CD4-positive, alpha-beta T cell (primary cell): ENCODE data around the gene UQCC2. TPM values are rescaled to one million over a fixed set of nuclear protein-coding genes. Genes with fewer than 3 reads are reported as not detected.

Experiments
- ATAC-seq: fragments of 200-7000 bp; cut with Tn5 transposase; one replicate; pipeline ENCODE4 v1.10.0; 2022; ENCODE audit warnings: mild to moderate bottlenecking; ENCODE audit not compliant: poor library complexity
- CTCF ChIA-PET: fragments of 350-600 bp; sonication (Branson Sonifier 250); formaldehyde crosslinking; loops from one replicate; lab custom pipeline; 2021; ENCODE audit warnings: antibody characterized with exemption, inconsistent platforms; lab: Charles Lee
- POLR2A ChIA-PET: fragments of 350-600 bp; sonication (Branson Sonifier 250); formaldehyde crosslinking; loops from one replicate; lab custom pipeline; 2021; ENCODE audit warnings: antibody characterized with exemption, inconsistent platforms; lab: Charles Lee
- DNase-seq, 14 experiments: peaks; one replicate each; pipeline ENCODE4 v3.0.0-alpha.2; 2013 to 2020; ENCODE audit warnings: mixed read lengths in 2 of 14
- H3K27ac ChIP-seq, 2 donors: one replicate each; pipeline versions ENCODE4 v1.5.1 to v1.7.0; 2013; ENCODE audit warnings: low read length in 2 of 2, low read depth in 1 of 2, mild to moderate bottlenecking in 1 of 2
- H3K27me3 ChIP-seq, 2 experiments: 1 replicate in 1 of 2; 2 replicates in 1 of 2; pipeline versions ENCODE4 v1.6.1 to v1.7.0; 2013; ENCODE audit warnings: low read length in 2 of 2, control low read depth in 1 of 2, mild to moderate bottlenecking in 1 of 2, moderate library complexity in 1 of 2; ENCODE audit not compliant: insufficient read depth in 2 of 2, control insufficient read depth in 1 of 2
- H3K36me3 ChIP-seq: one replicate; pipeline ENCODE4 v1.6.1; 2013; ENCODE audit warnings: low read length, control low read depth; ENCODE audit not compliant: insufficient read depth
- H3K4me1 ChIP-seq: one replicate; pipeline ENCODE4 v1.6.1; 2013; ENCODE audit warnings: low read length, control low read depth; ENCODE audit not compliant: insufficient read depth
- H3K4me3 ChIP-seq: one replicate; pipeline ENCODE4 v1.5.1; 2013; ENCODE audit warnings: mild to moderate bottlenecking, low read length, moderate library complexity
- H3K9me3 ChIP-seq, 2 experiments: 1 replicate in 1 of 2; 2 replicates in 1 of 2; pipeline versions ENCODE4 v1.6.1 to v1.7.0; 2013; ENCODE audit warnings: low read length in 2 of 2, mild to moderate bottlenecking in 2 of 2, control low read depth in 1 of 2, moderate library complexity in 1 of 2; ENCODE audit not compliant: control insufficient read depth in 1 of 2, insufficient read depth in 1 of 2
- H3K27ac Mint-ChIP-seq: one replicate; pipeline ENCODE4 v1.8.0; 2020; ENCODE audit warnings: mixed read lengths
- H3K27me3 Mint-ChIP-seq: one replicate; pipeline ENCODE4 v1.8.0; 2021; ENCODE audit warnings: mixed read lengths
- H3K36me3 Mint-ChIP-seq: one replicate; pipeline ENCODE4 v1.8.0; 2021; ENCODE audit warnings: low read depth, mixed read lengths
- H3K4me1 Mint-ChIP-seq: one replicate; pipeline ENCODE4 v1.8.0; 2021; ENCODE audit warnings: low read depth, mixed read lengths
- H3K4me3 Mint-ChIP-seq: one replicate; pipeline ENCODE4 v1.8.0; 2020; ENCODE audit warnings: mild to moderate bottlenecking, mixed read lengths
- H3K9me3 Mint-ChIP-seq: one replicate; pipeline ENCODE4 v1.8.0; 2020; ENCODE audit warnings: mixed read lengths
- CTCF ChIP-seq: fragments of 200-600 bp; IDR thresholded peaks from one replicate; pipeline ENCODE4 v1.8.0; 2022; ENCODE audit warnings: antibody characterized with exemption, mild to moderate bottlenecking
- intact Hi-C, 2 experiments: fragments of 100-400 bp; cut with DNase I in 1 of 2; cut with micrococcal nuclease in 1 of 2; formaldehyde crosslinking; loops; one replicate each; pipeline versions ENCODE4 v1.15.1 to v1.9.0; 2023 to 2025; cut with DNase I, micrococcal nuclease
- microRNA-seq: library from miRNA; unstranded; fragments of <30 nt; microRNA quantifications from one replicate; pipeline ENCODE4 v1.2.0, GENCODE V29; 2021; ENCODE audit warnings: borderline microRNAs expressed, borderline replicate concordance
- total RNA-seq, 174 experiments: library from RNA in 2 of 174; stranded (reverse) in 2 of 174; gene quantifications; one replicate each; pipeline ENCODE4 v1.2.3 and lab custom pipeline; 2021 to 2026

The UQCC2 gene
- total RNA-seq, 2 experiments from 2014 or later, result 8.7 to 9.3 TPM

DNA sequence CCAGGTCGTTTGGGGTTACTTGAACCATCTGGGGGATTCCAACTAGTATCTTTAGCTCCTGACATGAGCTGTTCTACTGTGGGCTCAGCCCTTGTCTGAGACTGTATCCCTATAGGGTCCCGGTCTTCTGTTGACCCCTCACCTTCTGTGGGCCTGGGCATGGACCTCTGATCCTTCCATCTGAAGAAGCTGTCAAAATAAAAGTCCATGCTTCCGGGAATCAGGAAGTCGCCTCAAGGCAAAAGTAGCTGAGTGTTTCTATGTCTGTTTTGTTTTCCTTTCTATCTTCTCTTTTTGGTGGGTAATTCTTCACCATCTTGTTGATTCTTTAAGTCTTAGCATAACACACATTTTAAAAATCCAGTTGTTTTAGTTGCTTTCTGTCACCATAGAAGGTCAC, 60.1 kb downstream of the UQCC2 start:
- no peaks in the 10 kb centered on the region for H3K9me3 Mint-ChIP-seq
- TF ChIP-seq CTCF, result no peak
- no peaks in the 10 kb centered on the region for H3K27me3 ChIP-seq
- intact Hi-C loops, result no loop called here
- no peak overlapping the region for H3K4me3 ChIP-seq
- CTCF ChIA-PET, result interaction anchor here (1.0 to 1.4 kb wide), 2 partner anchors 49 to 60 kb away, joined by 3 read pairs; no protein-coding TSS in a partner anchor
- no peaks in the 10 kb centered on the region for H3K9me3 ChIP-seq
- no peaks in the 10 kb centered on the region for H3K27me3 Mint-ChIP-seq
- POLR2A ChIA-PET, result no interaction called here
- no peak overlapping the region for H3K27ac Mint-ChIP-seq
- H3K4me1 ChIP-seq, result no peaks in the 10 kb centered on the region
- peaks cover 46% of the 10 kb centered on the region for H3K36me3 Mint-ChIP-seq
- ATAC-seq, result no peak
- H3K4me1 Mint-ChIP-seq, result peaks cover 9% of the 10 kb centered on the region
- DNase-seq, result no peak
- no peak overlapping the region for H3K4me3 Mint-ChIP-seq
- H3K27ac ChIP-seq, result no peak overlapping the region
- peaks cover 43% of the 10 kb centered on the region for H3K36me3 ChIP-seq

Small RNA genes lying within 50 kb of the gene (microRNA-seq; reads per million reads assigned to microRNA genes)
- gene MIR3934, result 6.7 reads per million, percentile 31 among the genes with 10 or more reads in this experiment

Other genes starting within 250 kb of the UQCC2 start
- 10 to 100 TPM; 38.3 to 40.8 TPM for gene BAK1, start 131.4 kb downstream of the UQCC2 start, total RNA-seq
- 10 to 100 TPM; 44.5 to 45.5 TPM for gene ITPR3, start 90.4 kb downstream of the UQCC2 start, total RNA-seq
- not detected for gene IP6K3, start 35.2 kb upstream of the UQCC2 start, total RNA-seq
- gene LEMD2, start 77.4 kb upstream of the UQCC2 start, total RNA-seq, result 100 to 1,000 TPM; 122 to 124 TPM
- not detected for gene MLN, start 92.3 kb upstream of the UQCC2 start, total RNA-seq